Pancreas (tissue), 8 donors: ENCODE results near the gene HDDC2. TPM values are rescaled to one million over a fixed set of nuclear protein-coding genes. Genes with fewer than 3 reads are reported as not detected.

Experiments used
- polyA plus RNA-seq, 2 donors: library from polyadenylated mRNA; stranded (reverse); fragments of 200-250 nt; gene quantifications; one replicate each; pipeline ENCODE4 v1.2.3, GENCODE V29; 2013
- total RNA-seq, 6 donors: library from RNA; stranded (reverse); fragmentation: NEBNext Ultra II Directional in 4 of 6; extraction: Animal tissue kit (Norgen Biotek cat#: 25700) in 4 of 6; gene quantifications; one replicate each; pipeline versions ENCODE4 v1.2.1 to v1.2.4, GENCODE V29; 2021 to 2023
- donor health status: healthy with polysubstance abuse.
- donor health status: DM: no; HTN: no; CAD: no; lungs with moderate emphysema.
- donor health status: DM: no; HTN: no; CAD: no.
- donor health status: Bipolar disorder and iron deficiency.
- donor health status: DM: yes; HTN: yes; CAD: no.
- donor health status: DM: no; HTN: no; CAD: no.
- donor health status: DM: no; HTN: no; CAD: no.
- donor health status: DM: yes; HTN: yes; CAD: no.

Gene HDDC2
- total and polyA plus RNA-seq, 8 donors: 22.9 to 45.9 (median 30.6) TPM

Other genes starting within 250 kb of the HDDC2 start
- 10 to 100 TPM; 22.5 to 51.6 (median 26.1) TPM for gene TPD52L1, start 148.2 kb downstream of the HDDC2 start, total RNA-seq
- gene TPD52L1, start 148.2 kb downstream of the HDDC2 start, polyA plus RNA-seq: 10 to 100 TPM; 21.2 to 22.0 TPM